ENCODE data around the gene ANXA1.

GRCh38 chr9:73204936-73205335, 53.3 kb downstream of the ANXA1 start:
- TF ChIP-seq EZH2phosphoT487 (IDR thresholded peaks at IDR 0.05; ENCODE audit: borderline replicate concordance, low read depth, low read length): no peak
- TF ChIP-seq, protein P1, sequence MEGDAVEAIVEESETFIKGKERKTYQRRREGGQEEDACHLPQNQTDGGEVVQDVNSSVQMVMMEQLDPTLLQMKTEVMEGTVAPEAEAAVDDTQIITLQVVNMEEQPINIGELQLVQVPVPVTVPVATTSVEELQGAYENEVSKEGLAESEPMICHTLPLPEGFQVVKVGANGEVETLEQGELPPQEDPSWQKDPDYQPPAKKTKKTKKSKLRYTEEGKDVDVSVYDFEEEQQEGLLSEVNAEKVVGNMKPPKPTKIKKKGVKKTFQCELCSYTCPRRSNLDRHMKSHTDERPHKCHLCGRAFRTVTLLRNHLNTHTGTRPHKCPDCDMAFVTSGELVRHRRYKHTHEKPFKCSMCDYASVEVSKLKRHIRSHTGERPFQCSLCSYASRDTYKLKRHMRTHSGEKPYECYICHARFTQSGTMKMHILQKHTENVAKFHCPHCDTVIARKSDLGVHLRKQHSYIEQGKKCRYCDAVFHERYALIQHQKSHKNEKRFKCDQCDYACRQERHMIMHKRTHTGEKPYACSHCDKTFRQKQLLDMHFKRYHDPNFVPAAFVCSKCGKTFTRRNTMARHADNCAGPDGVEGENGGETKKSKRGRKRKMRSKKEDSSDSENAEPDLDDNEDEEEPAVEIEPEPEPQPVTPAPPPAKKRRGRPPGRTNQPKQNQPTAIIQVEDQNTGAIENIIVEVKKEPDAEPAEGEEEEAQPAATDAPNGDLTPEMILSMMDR (conservative IDR thresholded peaks at IDR 0.05; ENCODE audit: low read length): no peak
